GM12865 (cell line): ENCODE results near the gene MBP.

Experiments
- DNase-seq: peaks from one replicate; pipeline ENCODE4 v3.0.0; 2010; ENCODE audit warnings: low read depth
- H3K4me3 ChIP-seq: 2 replicates; pipeline ENCODE4 v1.5.1; 2011; ENCODE audit warnings: mild to moderate bottlenecking, low read depth, low read length, control low read depth
- TF ChIP-seq, protein P1 (sequence below): IDR thresholded peaks from 2 replicates; pipeline ENCODE4 v1.5.1; 2011; ENCODE audit warnings: low read length, control low read depth, low read depth, inconsistent platforms; ENCODE audit not compliant: insufficient read depth; ENCODE audit errors: missing control alignments

MBP gene

DNA sequence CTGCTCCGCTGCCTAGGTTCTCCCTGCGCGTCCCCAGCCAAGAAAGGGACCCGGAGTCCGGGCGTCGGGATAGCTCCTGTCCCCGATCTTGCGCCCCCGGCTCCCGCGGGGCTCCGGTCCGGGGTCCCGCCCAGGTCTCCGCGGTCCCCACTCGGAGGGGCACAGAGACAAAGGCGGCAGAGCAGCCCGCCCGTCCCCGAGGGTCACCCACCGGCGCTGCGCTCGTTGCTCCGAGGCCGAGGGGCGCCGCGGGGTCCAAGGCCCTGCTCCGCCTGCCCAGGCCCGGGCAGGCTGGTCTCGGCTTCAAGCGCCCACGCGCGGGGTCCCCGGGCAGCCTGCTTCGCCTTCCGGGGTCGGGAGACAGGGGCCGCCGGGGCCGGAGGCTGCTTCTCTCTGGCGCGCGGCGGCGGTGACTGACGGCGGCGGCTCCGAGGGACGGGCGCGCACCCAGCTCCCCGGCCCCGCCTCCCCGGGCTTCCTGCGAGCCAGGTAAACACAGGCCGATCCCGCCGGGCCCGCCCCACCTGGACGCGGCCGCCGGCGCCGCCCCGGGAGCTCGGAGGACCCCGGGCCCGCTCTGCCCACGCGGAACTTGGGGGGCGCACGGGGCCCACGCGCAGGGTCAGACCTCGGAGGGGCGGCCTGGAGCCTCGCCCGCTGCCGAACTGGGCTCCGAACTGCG, at the start of gene MBP:
TSS of gene MBP (minus strand) at position 415 of the 682 bp plus-strand sequence. CDS start 27,522 bp downstream, outside the sequence.
- DNase-seq, result peak; percentile 83

DNA sequence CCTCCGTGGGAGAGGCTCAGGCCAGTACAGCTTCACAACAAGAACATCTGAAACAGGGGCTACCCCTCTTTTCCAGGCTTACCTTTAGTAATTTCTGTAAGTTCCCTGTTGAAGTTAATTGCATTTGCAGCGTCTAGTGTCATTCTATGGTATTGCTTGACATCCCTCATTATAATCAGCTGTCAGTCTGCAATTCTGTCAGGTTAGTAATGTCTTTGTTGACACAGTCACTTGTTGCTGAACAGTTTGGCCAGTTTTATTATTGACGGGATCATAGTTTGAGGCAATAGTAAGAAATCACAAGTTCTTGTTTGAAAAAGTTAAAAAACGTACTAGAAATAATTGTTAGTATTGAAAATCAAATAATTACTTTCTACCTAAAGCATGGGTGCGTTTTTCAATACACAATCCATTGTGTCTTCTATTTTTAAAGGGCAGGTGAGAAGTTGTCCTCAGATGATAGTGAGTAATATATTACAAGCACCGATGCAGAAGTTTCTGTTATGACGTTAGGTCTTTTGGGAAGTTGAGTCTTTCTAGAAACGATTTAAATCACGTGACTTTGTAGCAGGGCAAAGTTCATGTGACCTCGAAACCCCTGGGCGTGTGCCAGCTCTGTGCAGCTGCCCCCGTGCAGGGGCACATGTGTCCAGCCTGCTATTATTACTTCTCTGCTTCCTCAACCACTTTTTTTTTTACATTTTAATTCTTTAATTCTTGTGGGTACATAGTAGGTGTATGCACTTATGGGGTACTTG, 49.5 kb upstream of the MBP start:
- TF ChIP-seq, protein P1, sequence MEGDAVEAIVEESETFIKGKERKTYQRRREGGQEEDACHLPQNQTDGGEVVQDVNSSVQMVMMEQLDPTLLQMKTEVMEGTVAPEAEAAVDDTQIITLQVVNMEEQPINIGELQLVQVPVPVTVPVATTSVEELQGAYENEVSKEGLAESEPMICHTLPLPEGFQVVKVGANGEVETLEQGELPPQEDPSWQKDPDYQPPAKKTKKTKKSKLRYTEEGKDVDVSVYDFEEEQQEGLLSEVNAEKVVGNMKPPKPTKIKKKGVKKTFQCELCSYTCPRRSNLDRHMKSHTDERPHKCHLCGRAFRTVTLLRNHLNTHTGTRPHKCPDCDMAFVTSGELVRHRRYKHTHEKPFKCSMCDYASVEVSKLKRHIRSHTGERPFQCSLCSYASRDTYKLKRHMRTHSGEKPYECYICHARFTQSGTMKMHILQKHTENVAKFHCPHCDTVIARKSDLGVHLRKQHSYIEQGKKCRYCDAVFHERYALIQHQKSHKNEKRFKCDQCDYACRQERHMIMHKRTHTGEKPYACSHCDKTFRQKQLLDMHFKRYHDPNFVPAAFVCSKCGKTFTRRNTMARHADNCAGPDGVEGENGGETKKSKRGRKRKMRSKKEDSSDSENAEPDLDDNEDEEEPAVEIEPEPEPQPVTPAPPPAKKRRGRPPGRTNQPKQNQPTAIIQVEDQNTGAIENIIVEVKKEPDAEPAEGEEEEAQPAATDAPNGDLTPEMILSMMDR, result no peak
- DNase-seq, result no peak
- H3K4me3 ChIP-seq, result no peak overlapping the region

More for the DNA sequence above, at the start of gene MBP:
- H3K4me3 ChIP-seq, result peak within 1 kb of the TSS; percentile 81
- TF ChIP-seq, protein P1, result no peak

DNA sequence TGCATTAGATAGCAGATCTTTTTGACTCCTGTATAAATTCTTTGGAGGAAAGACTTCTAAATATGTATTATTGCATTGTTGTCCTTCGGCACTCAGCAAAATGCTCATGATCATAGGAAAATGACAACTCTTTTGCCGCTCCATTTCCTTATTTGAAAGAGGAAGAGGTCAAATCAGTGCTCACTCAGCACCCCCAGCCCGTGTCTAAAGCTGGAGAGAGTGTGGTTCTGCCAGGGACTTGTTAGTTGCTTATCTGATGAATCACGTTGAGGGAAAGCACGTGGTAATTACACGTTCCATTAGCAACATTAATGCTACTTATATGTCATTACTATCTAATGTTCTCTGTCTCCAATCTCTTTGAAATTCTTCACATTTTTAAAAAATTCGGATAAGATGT, 46.0 kb upstream of the MBP start:
- no peak for DNase-seq
- TF ChIP-seq, protein P1, result no peak
- H3K4me3 ChIP-seq, result no peak overlapping the region

DNA sequence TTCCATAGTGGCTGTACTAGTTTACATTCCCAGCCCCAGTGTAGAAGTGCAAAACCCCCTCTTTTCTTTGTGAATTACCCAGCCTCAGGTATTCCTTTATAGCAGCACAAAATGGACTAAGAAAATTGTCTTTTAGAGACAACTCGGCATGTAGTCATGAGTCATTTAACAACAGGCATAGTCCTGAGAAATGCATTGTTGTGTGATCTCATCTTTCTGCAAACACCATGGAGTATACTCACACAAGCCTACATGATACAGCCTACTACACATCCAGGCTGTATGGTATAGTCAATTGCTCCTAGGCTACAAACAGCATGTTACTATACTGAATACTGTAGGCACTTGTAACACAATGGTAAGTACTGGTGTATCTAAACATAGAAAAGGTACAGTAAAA, 44.4 kb upstream of the MBP start:
- DNase-seq, result no peak
- H3K4me3 ChIP-seq, result no peak overlapping the region
- TF ChIP-seq, protein P1, result no peak

DNA sequence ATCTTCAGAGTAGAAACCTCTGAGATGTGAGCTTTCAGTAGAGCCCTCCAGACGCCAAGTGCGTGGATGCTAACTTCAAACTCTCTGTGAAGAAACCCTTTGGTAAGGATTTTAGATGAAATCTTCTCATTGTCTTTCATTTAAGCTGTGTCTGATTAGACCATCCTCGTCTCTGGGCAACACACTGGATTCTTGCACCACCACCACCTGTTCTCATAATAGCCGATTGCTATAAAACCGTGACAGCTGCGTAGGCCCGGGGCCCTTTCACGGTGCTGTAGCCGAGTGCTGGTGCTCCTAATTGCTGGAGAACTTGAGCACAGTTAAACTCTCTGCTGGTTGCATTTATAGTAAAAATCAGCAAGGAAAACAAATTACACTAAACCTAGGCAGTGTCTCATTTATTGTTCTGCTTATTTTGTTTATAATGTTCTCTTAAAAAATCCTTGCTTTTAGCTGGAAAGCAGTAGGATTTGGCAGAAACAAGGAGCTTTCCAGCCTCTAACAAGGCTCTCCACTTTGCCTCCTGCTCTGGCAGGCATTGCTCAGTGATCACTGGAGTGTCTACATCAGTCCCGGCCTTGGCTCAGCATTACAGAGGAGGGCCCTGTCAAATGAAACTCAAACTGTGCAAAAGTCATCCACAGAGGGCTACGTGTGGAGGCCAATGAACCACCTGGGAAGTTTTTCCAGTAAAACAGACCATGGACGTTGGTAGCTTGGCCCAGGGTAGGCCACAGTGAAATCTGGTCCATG, 40.9 kb upstream of the MBP start:
- H3K4me3 ChIP-seq, result no peak overlapping the region
- TF ChIP-seq, protein P1, result no peak
- DNase-seq, result no peak

DNA sequence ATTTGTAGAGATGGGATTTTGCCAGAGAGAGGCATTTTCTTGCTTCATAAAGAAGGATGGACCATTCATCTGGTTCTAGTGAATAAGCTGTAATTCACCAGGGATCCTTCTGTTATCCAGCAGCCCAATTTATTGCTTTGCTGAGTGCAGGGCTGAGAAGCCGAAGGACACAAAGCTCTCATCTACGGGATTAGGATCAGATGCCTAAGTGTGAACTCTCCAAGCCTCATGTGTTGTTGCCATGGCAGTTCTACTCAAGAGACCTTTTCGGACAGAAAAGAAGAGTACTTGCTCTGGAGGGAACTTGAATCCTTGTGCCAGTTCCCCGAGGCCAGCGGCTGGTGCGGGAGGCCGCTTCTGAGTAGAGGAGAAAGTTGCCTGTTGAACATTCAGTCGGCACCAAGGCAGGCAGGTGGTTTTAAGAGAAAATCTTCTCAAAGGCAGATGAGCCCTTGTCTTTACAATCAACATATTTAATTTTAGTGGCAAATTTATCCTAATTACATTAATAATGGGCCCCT, 38.4 kb upstream of the MBP start:
- TF ChIP-seq, protein P1, result no peak
- no peak for DNase-seq
- H3K4me3 ChIP-seq, result no peak overlapping the region
